GM21737 (cell line): ENCODE data around the gene RHBG.

ENCODE experiments used
- ATAC-seq: cut with Tn5 transposase; IDR thresholded peaks from one replicate; pipeline ENCODE4 v1.9.1; 2021; ENCODE audit warnings: mild to moderate bottlenecking, moderate library complexity; ENCODE audit not compliant: unreplicated experiment

RHBG gene

GRCh38 chr1:156385534-156386031 is 16.6 kb downstream of the RHBG start:
- ATAC-seq: no peak

GRCh38 chr1:156386134-156386901 is 17.3 kb downstream of the RHBG start:
- ATAC-seq: no peak

GRCh38 chr1:156386949-156387869 is 18.2 kb downstream of the RHBG start:
- ATAC-seq: no peak

GRCh38 chr1:156387870-156388173 is 18.8 kb downstream of the RHBG start:
- no peak for ATAC-seq

- ATAC-seq: no peak
These were observed 19.4 kb downstream of the RHBG start for GRCh38 chr1:156388174-156389137.

- ATAC-seq: no peak
These were observed 20.3 kb downstream of the RHBG start for GRCh38 chr1:156389311-156389710.

- ATAC-seq: no peak
These were observed 21.7 kb downstream of the RHBG start for GRCh38 chr1:156390469-156391365.

- ATAC-seq: no peak
These were observed 22.3 kb downstream of the RHBG start for GRCh38 chr1:156391366-156391677.

- no peak for ATAC-seq
These were observed 22.7 kb downstream of the RHBG start for GRCh38 chr1:156391701-156392100.

- ATAC-seq: no peak
These were observed 23.4 kb downstream of the RHBG start for GRCh38 chr1:156392452-156392853.

GRCh38 chr1:156393095-156393494 is 24.1 kb downstream of the RHBG start:
- ATAC-seq: no peak

- no peak for ATAC-seq
These were observed 25.1 kb downstream of the RHBG start for GRCh38 chr1:156394082-156394481.

- ATAC-seq: no peak
These were observed 25.9 kb downstream of the RHBG start for GRCh38 chr1:156394835-156395461.

GRCh38 chr1:156399355-156400125 is 30.5 kb downstream of the RHBG start:
- no peak for ATAC-seq

- ATAC-seq: no peak
These were observed 31.4 kb downstream of the RHBG start for GRCh38 chr1:156400191-156400935.

GRCh38 chr1:156401041-156401574 is 32.1 kb downstream of the RHBG start:
- no peak for ATAC-seq

- ATAC-seq: no peak
These were observed 32.7 kb downstream of the RHBG start for GRCh38 chr1:156401681-156402081.
